HG03439 (cell line): ENCODE measurements around the gene STUB1.

Experiments used
- ATAC-seq: cut with Tn5 transposase; IDR thresholded peaks from one replicate; pipeline ENCODE4 v1.9.1; 2021; ENCODE audit warnings: mild to moderate bottlenecking, moderate library complexity; ENCODE audit not compliant: unreplicated experiment

The STUB1 gene

DNA sequence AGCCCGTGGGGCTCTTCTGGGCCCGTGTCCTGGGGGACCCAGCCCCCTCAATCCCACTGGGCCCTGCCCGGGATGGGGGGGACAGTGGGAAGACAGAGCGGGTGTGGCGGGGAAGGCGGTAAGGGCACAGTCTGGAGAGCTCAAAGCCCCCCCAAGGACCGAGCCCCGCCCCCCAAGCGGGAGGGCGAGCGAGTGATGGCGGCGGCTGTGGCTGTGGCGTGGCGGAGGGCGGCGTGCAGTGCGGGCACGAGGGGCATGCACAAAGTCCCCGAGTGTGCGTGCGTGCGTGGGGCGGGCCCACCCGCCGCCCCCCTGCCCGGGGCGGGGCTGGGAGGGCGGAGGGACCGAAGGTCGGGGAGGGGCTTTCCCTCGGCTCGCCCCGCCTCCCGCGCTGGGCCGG lies 13.6 kb downstream of the STUB1 start:
- ATAC-seq = no peak

DNA sequence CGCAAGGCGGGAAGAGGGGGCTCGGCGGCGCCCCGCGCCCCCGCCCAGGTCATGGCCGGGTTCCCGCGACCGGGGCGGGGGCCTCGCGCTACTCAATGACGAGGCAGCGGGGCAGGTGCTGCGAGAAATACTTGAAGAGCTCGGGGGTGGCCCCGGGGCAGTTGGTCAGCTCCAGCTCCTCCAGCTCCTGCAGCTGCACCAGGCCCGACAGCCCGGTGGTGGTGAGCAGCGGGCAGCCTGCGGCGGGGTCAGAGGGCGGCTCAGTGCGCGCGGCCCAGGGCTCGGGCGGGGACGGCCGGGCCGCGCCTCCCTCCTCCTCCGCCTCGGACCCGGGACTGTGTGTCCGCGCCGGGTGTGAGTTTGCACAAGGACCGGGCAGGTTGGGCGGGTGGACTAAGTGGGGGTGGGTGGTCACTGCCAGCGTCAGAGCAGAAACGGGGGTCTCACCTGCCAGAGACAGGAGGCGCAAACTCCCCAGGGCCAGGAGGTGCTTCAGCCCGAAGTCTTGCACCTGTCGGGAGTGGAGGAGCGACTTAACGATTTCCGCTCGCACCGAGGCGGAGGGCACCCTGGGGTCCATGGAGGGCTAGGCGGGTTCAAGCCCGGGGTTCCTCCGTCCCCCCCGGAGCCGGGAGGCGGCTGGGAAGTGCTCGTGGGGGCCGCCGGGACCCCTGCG lies 14.1 kb downstream of the STUB1 start:
- no peak for ATAC-seq

DNA sequence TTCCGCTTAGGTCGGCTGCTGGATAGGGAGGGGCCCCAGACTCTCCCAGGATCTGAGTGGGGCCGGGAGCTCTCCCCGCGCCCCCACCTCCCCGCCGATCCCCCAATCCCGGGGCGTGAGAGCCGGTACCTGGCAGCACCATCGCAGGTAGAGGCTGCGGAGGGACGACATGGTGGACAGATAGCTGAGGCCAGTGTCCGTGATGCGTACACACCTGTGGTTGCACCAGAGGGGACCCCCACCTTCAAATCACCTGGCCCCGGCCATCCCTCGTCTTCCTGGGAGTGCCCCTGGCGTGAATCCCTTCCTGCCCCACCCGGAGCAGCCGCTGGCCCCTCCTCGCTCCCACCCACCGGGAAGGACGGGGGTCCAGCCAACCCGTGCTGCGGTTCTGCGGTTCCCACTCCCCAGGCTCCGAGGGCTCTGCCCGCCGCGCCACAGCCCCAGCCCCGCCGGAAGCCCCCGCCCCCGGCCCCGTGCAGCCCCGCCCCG lies 14.7 kb downstream of the STUB1 start:
- ATAC-seq = no peak

DNA sequence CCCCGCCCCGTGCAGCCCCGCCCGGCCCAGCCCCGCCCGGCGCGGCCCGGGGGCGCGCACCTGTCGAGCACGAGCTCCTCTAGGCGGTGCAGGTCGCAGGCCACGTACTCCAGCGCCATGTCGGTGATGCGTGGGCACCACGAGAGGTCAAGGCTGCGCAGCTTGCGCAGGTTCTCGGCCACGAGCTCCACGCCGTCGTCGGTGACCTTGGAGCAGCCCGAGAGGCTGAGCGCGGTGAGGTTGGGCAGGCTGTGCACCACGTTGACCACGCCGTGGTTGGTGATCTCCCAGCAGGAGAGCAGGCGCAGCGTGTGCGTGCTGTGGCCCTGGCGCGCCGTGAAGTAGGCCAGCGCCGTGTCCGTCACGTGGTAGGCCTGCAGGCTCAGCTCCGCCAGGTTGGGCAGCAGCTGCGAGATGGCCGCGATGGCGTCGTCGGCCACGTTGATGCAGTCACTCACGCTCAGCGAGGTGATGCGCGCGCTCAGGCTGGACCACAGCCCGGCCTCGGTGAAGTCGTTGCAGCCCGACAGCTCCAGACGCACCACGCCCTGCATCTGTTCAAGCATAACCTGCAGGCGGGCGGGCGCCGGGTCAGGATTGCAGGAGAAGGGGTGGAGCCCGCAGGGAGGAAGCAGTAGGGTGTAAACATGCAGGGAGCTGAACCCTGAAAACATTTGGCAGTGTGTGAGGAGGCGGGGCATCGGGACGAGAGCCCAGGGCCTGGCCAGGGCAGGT lies 15.3 kb downstream of the STUB1 start:
- ATAC-seq = no peak

DNA sequence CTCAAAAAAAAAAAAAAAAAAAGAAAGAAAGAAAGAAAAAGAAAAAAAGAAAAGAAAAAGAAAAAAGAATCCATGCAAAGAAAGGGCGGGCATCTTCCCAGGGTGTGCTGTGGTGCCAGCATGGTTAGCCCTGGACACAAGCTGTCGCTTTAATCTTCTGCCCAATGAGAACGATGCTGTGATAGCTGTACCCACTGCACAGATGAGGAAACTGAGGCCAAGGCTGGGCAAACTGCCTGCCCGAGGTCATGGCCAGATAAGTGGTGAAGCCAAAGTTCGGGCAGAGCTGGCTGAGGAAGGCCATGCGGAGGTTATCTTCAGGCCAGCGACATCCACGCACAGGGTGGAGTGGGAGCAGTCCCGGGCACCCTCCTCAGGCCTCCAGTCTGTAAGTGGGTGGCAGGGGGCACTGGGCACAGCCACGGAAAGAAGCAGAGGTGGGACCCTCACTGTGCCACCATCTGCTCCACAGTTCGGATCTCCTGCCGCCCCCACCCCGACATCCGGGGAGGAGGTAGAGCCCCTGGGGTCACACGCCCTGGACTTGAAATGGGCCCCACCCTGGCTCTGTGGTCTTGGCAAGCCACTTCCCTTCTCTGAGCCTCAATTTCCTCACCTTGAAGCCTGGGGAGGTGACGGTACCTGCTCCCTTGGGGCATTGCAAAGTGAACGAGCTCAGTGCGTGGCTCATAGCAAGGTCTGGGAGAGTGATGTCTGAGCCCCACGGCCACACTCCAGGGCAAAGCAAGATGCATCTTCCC lies 18.9 kb downstream of the STUB1 start:
- ATAC-seq = no peak

GRCh38 chr16:700684-701584 lies 20.7 kb downstream of the STUB1 start:
- ATAC-seq = no peak

GRCh38 chr16:702341-702740 lies 22.1 kb downstream of the STUB1 start:
- ATAC-seq = no peak

- ATAC-seq = no peak
Observed at GRCh38 chr16:703406-703805, 23.2 kb downstream of the STUB1 start.

- no peak for ATAC-seq
Observed at GRCh38 chr16:704047-704446, 23.8 kb downstream of the STUB1 start.

- ATAC-seq = no peak
Observed at GRCh38 chr16:704552-705380, 24.6 kb downstream of the STUB1 start.

- no peak for ATAC-seq
Observed at GRCh38 chr16:705431-706188, 25.4 kb downstream of the STUB1 start, which contains the start of gene FBXL16. Gene FBXL16, minus strand, starts transcription at chr16:705801. Its CDS starts 8,396 bp downstream, at chr16:697405.

DNA sequence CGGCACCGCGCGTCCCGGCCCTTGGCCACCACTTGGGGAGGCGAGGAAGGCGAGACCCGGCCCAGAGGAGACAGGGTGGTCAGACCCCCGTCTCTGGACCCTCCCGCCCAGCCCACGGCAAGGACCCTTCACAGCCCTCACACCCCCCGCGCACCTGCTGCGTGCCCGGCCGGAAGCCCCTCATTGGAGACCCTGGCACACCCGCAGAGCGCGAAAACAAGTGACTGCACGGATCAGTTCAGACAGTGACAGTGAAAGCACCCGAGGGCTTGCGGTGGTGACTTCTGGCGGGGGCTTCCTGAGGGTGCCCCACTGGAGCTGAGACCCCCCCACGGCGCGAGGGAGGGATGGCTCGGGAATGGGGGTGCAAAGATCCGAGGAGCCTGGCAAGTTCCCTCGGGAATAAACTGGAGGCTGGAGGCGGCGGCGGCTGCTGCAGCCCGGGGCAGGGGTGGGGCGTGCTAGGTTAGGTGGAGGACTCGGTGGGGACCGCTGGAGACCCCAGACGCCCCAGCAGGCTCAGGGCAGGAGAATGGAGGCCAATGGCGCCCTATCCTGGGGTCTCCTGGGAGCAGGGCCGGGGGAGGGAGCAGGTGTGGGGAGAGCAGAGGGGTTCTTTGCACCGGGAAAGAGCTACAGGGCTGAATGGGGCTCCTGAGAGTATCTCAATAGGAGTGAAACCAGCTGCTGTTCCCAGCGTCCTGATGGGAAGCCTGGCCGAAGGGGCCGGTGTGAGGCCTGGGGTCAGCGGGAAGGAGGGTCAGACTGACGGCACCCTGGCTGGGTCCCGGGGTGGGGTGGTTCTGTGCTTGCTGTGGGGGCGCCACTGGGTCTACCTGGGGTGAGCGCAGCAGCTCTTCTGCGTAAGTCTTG lies 26.2 kb downstream of the STUB1 start:
- ATAC-seq = no peak

GRCh38 chr16:707062-707538 lies 26.9 kb downstream of the STUB1 start:
- no peak for ATAC-seq

GRCh38 chr16:708019-708418 lies 27.8 kb downstream of the STUB1 start:
- ATAC-seq = no peak

DNA sequence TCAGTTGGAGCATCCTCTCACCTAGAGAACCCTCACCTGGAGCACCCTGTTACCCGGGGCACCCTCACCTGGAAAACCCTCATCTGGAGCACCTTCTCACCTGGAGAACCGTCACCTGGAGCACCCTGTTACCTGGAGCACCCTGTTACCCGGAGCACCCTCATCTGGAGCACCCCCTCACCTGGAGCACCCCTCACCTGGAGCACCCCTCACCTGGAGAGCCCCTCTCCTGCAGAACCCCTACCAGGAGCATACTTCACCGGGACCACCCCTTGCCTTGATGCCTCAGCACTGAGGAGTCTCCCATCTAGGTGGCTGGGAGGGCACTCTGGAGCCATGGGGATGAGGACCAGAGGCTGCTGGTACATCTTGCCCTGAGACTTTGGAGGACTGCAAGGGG lies 28.7 kb downstream of the STUB1 start:
- ATAC-seq = no peak

- no peak for ATAC-seq
Observed at GRCh38 chr16:709566-710499, 29.6 kb downstream of the STUB1 start.
